Skin epidermis (tissue), 12 donors: Measurements from ENCODE around the gene KRTAP4-6.
"Not testable (repeated sequence)": the region's sequence is repeated elsewhere in the genome, so short reads cannot be mapped to it uniquely, and the experiment has no call there.

Experiments used
- H3K27ac ChIP-seq, 21 experiments: fragments of 200-600 bp; sonication (generic) in 11 of 21; one replicate each; pipeline ENCODE4 v1.5.0; 2020; ENCODE audit warnings: mild to moderate bottlenecking in 3 of 21, inconsistent platforms in 2 of 21, moderate library complexity in 2 of 21
- H3K4me3 ChIP-seq, 7 experiments: fragments of 200-600 bp; sonication (generic) in 2 of 7; one replicate each; pipeline ENCODE4 v1.5.0; 2020; ENCODE audit warnings: inconsistent platforms in 2 of 7, mild to moderate bottlenecking in 2 of 7, moderate library complexity in 1 of 7

The KRTAP4-6 gene

DNA sequence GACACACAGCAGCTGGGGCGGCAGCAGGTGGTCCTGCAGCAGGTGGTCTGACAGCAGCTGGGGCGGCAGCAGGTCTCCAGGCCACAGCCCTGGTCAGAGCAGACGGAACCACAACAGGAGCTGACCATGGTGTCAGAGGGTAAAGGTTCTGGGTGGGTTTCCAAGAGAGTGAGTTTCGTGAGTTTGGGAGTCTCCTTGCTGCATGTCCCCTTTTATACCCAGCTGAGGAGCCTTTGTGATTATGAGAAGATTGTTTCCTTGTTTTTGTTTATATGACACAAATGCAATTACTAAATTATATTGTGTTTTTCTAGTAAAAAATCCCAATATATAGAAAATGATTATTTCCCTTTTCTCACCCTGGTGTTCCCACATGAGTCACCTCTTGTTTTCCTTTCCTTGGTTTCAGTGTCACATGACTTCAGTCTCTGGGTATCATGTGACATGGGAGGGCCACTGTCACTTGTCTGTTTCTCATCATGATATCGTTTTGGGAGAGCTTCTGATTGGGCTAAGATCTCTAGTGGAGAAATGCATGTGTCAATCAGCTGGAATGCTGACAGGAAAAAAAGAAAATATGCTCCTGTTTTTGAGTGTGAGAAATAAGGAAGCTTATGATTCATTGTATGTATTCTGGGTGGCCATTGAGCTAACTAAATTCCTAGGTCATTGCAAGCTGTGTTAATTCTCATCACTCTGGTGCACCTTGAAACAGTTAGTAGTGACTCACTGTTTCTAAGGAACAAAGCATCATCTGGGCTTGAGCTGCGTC lies at the start of gene KRTAP4-6:
Gene KRTAP4-6 (minus strand): TSS at position 185 of the 772 bp plus-strand sequence. CDS start 57 bp downstream, at position 128.
- Histone ChIP-seq H3K4me3 (no peak within 1 kb of the TSS), H3K27ac (no peak within 1 kb of the TSS)

GRCh38 chr17:41189837-41190318 lies 49.5 kb upstream of the KRTAP4-6 start, which contains the start of gene KRTAP9-1:
KRTAP9-1 (plus strand) TSS chr17:41189887; CDS start chr17:41189887, 0 bp downstream.
- H3K4me3 ChIP-seq, H3K27ac ChIP-seq: not testable (repeated sequence)

- Histone ChIP-seq H3K27ac (no peak overlapping the region), H3K4me3 (no peak overlapping the region)
These were observed 46.5 kb upstream of the KRTAP4-6 start for GRCh38 chr17:41186872-41187271.

DNA sequence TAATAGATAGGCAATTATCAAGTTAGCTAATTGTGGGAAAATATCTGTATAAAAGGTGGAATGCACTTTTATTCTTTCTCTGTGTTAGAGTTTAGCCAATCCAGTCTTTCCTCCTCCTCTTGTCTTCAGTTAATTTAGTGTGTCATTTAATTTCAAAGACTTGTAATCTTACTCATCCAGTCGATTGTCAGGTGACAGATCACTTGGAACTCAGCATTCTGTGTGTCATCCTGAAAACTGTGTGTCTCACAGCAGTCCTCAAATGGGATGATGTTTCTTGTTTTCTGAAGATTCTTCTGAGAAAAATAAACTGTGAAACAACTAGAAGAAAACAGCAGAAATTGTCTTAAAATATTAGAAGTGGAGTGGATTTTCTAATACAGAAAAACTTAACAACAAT lies 44.7 kb upstream of the KRTAP4-6 start:
- H3K4me3 ChIP-seq = no peak overlapping the region
- H3K27ac ChIP-seq = no peak overlapping the region

- H3K27ac ChIP-seq = no peak within 1 kb of the TSS
- H3K4me3 ChIP-seq = no peak within 1 kb of the TSS
These were observed 44.2 kb upstream of the KRTAP4-6 start, which contains the start of gene KRTAP4-1 for GRCh38 chr17:41184480-41184961. KRTAP4-1 (minus strand) TSS chr17:41184911; CDS start chr17:41184854, 57 bp downstream.

DNA sequence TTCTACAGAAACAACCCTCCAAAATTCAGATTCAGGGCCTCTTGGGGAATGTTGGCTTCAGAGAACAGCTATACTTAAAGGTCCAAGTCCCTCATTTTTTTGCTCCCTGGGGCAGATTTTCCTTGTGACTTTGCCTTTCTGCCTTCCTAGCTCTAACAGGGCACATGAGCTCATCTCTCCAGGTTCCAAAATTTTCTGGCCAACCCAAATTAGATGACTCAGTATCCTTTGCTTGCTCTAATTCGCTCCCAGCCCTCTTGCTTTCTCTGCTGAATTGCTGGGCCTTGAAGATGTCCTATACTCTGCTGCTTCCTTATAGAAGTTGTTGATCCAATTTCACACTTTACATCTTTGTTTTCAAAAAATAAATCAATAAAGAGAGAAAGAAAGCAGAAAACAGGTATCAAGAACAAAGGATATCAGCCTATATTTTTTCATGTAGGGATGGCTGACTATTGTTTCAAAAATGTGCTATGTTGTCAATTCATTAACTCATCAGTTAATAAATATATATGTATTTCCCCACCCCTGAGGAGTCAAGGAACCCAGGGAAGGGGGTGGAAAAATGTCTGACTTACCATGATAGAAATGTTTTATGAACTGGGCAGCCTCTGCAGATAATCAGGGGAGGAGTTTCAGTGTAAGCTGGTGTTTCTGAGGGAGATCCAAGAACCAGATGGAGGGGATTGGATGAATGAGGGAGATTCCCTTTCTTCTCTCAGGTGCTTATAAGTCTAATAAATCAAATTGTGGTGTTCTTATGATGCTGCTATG lies 38.7 kb upstream of the KRTAP4-6 start:
- Histone ChIP-seq H3K4me3 (no peak overlapping the region), H3K27ac (no peak overlapping the region)

DNA sequence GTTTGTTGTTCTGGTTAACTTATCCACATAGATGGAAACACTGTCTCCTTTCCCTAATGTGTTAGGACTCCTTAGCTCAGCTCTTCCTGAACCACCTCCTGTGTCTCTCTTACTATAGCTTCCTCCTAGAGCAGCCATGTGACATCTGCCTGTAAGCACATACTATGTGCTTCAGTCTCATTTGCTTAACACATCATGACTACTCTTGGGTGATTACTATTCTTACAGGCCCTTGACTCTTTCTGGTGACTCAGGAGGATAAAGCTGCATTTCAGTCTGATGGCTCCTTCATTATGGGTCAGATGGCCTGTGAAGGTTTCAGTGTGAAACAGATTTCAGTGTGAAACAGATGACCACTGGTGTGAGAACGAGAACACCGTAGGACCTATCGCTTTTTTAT lies 38.0 kb upstream of the KRTAP4-6 start:
- Histone ChIP-seq H3K27ac (no peak overlapping the region), H3K4me3 (no peak overlapping the region)

- Histone ChIP-seq H3K27ac (no peak within 1 kb of the TSS), H3K4me3 (no peak within 1 kb of the TSS)
These were observed 37.5 kb upstream of the KRTAP4-6 start, which contains the start of gene KRTAP4-2 for GRCh38 chr17:41177727-41178271. KRTAP4-2 (minus strand) TSS chr17:41178221; CDS start chr17:41178164, 57 bp downstream.

- no peak overlapping the region for H3K27ac ChIP-seq
- no peak overlapping the region for H3K4me3 ChIP-seq
These were observed 36.5 kb upstream of the KRTAP4-6 start for GRCh38 chr17:41176744-41177387.

DNA sequence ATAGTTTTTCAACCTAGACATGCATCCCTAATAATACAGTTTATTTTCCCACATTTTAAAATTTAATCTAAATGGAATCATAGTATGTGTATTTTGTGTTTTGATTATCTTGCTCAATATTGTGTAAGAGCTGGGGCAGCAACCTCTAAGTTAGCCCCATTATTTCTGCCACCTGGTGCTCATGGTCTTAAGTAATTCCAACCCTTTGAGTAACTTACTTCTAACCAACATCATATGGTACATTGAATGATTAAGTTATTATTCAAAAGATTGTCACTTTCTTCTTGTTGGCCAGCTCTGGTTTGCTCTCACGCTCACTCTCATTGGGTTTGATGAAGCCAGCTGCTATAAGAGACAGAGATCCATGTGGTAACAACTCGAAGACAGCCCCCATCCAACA lies 31.5 kb upstream of the KRTAP4-6 start:
- H3K4me3 ChIP-seq = no peak overlapping the region
- H3K27ac ChIP-seq = no peak overlapping the region

DNA sequence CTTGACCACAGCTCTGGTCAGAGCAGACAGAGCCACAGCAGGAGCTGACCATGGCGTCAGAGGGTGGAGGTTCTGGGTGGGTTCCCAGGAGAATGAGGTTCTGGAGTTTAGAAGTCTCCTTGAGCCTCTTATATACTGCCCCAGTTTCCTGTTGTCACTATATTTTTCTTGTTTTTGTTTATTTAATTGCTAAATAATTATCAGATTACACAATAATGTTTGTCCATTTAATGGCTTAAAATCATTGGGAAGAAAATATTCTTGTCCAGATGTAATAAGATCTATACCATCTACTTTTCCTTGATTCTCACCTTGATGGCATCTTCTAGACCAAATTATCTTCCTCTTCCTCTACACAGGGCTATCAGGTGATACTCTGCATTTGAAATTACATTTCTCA lies 27.8 kb upstream of the KRTAP4-6 start, which contains the start of gene KRTAP4-3:
Gene KRTAP4-3 (minus strand): TSS at position 101 of the 400 bp plus-strand sequence. CDS start 49 bp downstream, at position 52.
- Histone ChIP-seq H3K4me3 (no peak within 1 kb of the TSS), H3K27ac (no peak within 1 kb of the TSS)

- Histone ChIP-seq H3K4me3 (no peak overlapping the region), H3K27ac (no peak overlapping the region)
These were observed 27.2 kb upstream of the KRTAP4-6 start for GRCh38 chr17:41167561-41167960.

DNA sequence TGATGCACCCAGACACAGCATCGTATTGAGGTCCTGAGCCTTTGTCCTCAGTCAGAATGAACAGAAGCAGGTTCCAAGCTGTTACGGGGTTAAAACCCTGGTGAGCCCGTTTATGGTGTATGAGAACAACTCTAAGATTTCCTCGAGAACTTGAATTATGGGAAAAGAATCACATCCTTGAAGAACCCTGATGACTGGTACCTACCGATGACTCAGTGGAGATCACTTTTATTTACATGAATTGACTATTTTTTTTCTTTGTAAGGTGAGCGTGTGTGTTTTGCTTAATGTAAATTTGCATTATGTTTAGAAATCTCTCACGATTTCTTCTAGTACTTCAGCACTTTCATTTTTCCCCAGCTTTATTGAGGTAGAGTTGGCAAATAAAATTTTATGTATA lies 23.5 kb upstream of the KRTAP4-6 start:
- Histone ChIP-seq H3K4me3 (no peak overlapping the region), H3K27ac (no peak overlapping the region)

- Histone ChIP-seq H3K4me3 (no peak within 1 kb of the TSS), H3K27ac (no peak within 1 kb of the TSS)
These were observed 20.3 kb upstream of the KRTAP4-6 start, which contains the start of gene KRTAP4-4 for GRCh38 chr17:41160648-41161047. KRTAP4-4 (minus strand) TSS chr17:41160748; CDS start chr17:41160691, 57 bp downstream.

DNA sequence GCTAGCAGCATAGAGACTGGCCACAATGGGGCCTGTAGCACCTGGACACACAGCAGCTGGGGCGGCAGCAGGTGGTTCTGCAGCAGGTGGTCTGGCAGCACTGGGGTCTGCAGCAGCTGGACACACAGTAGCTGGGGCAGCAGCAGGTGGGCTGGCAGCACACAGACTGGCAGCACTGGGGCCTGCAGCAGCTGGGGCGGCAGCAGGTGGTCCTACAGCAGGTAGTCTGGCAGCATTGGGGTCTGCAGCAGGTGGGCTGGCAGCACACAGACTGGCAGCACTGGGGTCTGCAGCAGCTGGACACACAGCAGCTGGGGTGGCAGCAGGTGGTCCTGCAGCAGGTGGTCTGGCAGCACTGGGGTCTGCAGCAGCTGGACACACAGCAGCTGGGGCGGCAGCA lies 19.8 kb upstream of the KRTAP4-6 start:
- not testable (repeated sequence) for H3K4me3 ChIP-seq, H3K27ac ChIP-seq

- no peak overlapping the region for H3K4me3 ChIP-seq
- H3K27ac ChIP-seq = no peak overlapping the region
These were observed 13.5 kb upstream of the KRTAP4-6 start for GRCh38 chr17:41153856-41154255.

DNA sequence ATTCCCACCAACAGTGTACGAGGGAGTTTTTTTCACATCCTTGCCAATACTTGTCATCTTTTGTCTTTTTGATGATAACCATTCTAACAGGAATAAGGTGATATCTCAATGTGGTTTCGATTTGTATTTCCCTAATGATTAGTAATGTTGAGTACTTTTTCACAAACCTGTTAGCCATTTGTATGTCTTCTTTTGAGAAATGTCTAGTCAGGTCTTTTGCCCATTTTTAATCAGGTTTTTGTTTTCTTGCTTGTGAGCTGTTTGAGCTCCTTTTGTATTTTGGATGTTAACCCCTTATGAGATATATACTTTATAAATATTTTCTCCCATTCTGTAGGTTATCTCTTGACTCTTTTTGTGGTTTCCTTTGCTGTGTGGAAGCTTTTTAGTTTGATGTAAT lies 11.2 kb upstream of the KRTAP4-6 start:
- no peak overlapping the region for H3K4me3 ChIP-seq
- H3K27ac ChIP-seq = no peak overlapping the region

- Histone ChIP-seq H3K4me3 (no peak overlapping the region), H3K27ac (no peak overlapping the region)
These were observed 9.7 kb upstream of the KRTAP4-6 start for GRCh38 chr17:41150026-41150425.

DNA sequence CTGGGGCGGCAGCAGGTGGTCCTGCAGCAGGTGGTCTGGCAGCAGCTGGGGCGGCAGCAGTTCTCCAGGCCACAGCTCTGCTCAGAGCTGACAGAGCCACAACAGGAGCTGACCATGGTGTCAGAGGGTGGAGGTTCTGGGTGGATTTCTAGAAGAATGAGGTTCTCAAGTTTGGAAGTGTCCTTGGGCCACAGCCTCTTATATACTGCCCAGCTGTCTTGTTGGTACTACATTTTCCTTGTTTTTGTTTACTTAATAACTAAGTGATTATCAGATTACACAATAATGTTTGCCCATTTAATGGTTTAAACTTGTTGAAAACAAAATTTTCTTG lies 9.3 kb upstream of the KRTAP4-6 start, which contains the start of gene KRTAP4-5:
Gene KRTAP4-5 (minus strand): TSS at position 174 of the 334 bp plus-strand sequence. CDS start 58 bp downstream, at position 116.
- Histone ChIP-seq H3K27ac (no peak within 1 kb of the TSS), H3K4me3 (no peak within 1 kb of the TSS)
